HepG2 (cell line): Measurements from ENCODE around the gene REPIN1. TPM values are rescaled to one million over a fixed set of nuclear protein-coding genes. Genes with fewer than 3 reads are reported as not detected.

Source experiments
- ARNTL ChIP-seq: sonication (generic); formaldehyde crosslinking; IDR thresholded peaks from 2 replicates; pipeline ENCODE4 v1.4.0; 2020; ENCODE audit warnings: mild to moderate bottlenecking, missing genetic modification reagents
- CBX2 ChIP-seq, 2 experiments: fragments of 200-600 bp in 1 of 2; sonication (generic); formaldehyde crosslinking in 1 of 2; IDR thresholded peaks; 2 replicates each; pipeline versions ENCODE4 v1.7.0 to v1.8.1; 2018 to 2022; ENCODE audit warnings: low read depth in 2 of 2, low read length in 1 of 2, mild to moderate bottlenecking in 1 of 2, missing genetic modification reagents in 1 of 2
- JUNB ChIP-seq: sonication (generic); formaldehyde crosslinking; IDR thresholded peaks from 2 replicates; pipeline ENCODE4 v1.8.0; 2022; ENCODE audit warnings: missing genetic modification reagents, mild to moderate bottlenecking, borderline replicate concordance
- SP140L ChIP-seq: sonication (generic); formaldehyde crosslinking; IDR thresholded peaks from 2 replicates; pipeline ENCODE4 v1.4.0; 2020; ENCODE audit warnings: missing genetic modification reagents, borderline replicate concordance
- SRSF1 ChIP-seq: fragments of 200-400 bp; formaldehyde crosslinking; optimal IDR thresholded peaks from 2 replicates; pipeline ENCODE3; 2017; ENCODE audit warnings: mild to moderate bottlenecking, low read depth, low read length, moderate library complexity
- ZFP1 ChIP-seq: IDR thresholded peaks from 2 replicates; pipeline ENCODE4 v1.6.1; 2016
- ZNF749 ChIP-seq: sonication (generic); formaldehyde crosslinking; IDR thresholded peaks from 2 replicates; pipeline ENCODE4 v1.8.0; 2022; ENCODE audit warnings: mild to moderate bottlenecking, missing genetic modification reagents, moderate library complexity, borderline replicate concordance
- ZZZ3 ChIP-seq: sonication (generic); formaldehyde crosslinking; IDR thresholded peaks from 2 replicates; pipeline ENCODE4 v1.4.0; 2020; ENCODE audit warnings: missing genetic modification reagents, mild to moderate bottlenecking, borderline replicate concordance
- polyA plus RNA-seq, 8 experiments: library from polyadenylated mRNA; depleted of rRNA in 3 of 8; stranded (reverse) in 7 of 8; unstranded in 1 of 8; fragments of >200 nt; fragmentation: Illumina TruSeq in 4 of 8; extraction: Trizol in 4 of 8; gene quantifications; 2 replicates each; pipeline versions ENCODE4 v1.2.1 to v1.2.3, GENCODE V29; 2011 to 2016; ENCODE audit warnings: low read depth in 4 of 8, missing spikeins in 1 of 8, mixed read lengths in 1 of 8; ENCODE audit not compliant: insufficient read depth in 1 of 8
- total RNA-seq, 5 experiments: library from RNA; depleted of rRNA; stranded (reverse); fragments of >200 nt; fragmentation: Illumina TruSeq; extraction: Trizol; gene quantifications; 2 replicates each; pipeline ENCODE4 v1.2.3, GENCODE V29; 2016; ENCODE audit warnings: low read depth in 1 of 5
- TF ChIP-seq, protein P1 (sequence below): sonication (generic); formaldehyde crosslinking; IDR thresholded peaks from 2 replicates; pipeline ENCODE4 v1.4.0; 2020; ENCODE audit warnings: missing genetic modification reagents
- TF ChIP-seq, protein P2 (sequence below): sonication (generic); formaldehyde crosslinking; IDR thresholded peaks from 2 replicates; pipeline ENCODE4 v1.5.0; 2020; ENCODE audit warnings: missing genetic modification reagents, mild to moderate bottlenecking, borderline replicate concordance
- TF ChIP-seq, protein P3 (sequence below): sonication (generic); formaldehyde crosslinking; IDR thresholded peaks from 2 replicates; pipeline ENCODE4 v1.9.0; 2021; ENCODE audit warnings: missing genetic modification reagents, borderline replicate concordance
- TF ChIP-seq, protein P4 (sequence below): sonication (generic); formaldehyde crosslinking; IDR thresholded peaks from 2 replicates; pipeline ENCODE4 v1.5.0; 2020; ENCODE audit warnings: mild to moderate bottlenecking, missing genetic modification reagents, borderline replicate concordance
- TF ChIP-seq, protein P5 (sequence below): sonication (generic); formaldehyde crosslinking; IDR thresholded peaks from 2 replicates; pipeline ENCODE4 v1.5.0; 2020; ENCODE audit warnings: missing genetic modification reagents

REPIN1 gene
- total and polyA plus RNA-seq, 2 of the 13 experiments (the other 11 are each of a cell fraction or from before 2014, with no cell fraction given): 69.9 to 108 TPM

DNA sequence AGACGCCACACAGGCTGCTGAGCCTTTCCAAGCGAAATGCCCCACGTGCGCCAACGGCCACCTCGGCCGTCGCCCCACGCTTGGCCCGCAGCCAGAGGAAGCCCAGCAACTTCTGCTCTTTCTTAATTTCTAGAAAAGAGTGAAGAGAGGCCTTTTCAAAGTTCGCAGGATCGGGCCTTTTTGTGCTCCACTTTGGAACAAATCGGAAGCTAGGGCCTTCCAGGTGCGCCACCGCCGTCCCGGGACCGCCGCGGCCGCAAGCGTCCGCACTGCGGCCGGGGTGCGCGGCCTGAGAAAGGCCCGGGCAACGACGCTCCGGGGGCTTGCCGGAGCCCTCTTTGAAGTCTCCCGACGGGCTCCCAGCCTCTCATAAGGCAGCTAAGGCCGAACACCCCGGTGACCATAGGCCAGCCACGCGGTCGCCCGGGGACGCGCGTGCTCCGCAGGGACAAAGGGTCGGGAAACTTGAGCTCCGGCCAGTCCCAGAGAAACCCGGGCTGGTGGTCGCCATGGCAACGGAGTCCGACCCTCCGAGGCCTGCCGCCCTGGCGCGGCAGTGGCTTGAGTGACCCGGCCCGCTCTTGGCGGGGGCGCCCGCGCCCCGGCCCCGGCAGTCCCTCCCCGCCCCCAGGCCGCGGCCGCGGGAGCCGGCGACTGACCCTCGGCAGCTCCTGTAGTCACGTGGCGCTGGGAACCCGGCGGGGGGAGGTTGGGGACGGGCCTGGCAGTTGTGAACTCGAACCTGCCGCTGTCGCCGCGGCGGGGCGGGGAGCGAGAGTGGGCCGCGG lies at the start of gene REPIN1 (continued):
- TF ChIP-seq, protein P1, sequence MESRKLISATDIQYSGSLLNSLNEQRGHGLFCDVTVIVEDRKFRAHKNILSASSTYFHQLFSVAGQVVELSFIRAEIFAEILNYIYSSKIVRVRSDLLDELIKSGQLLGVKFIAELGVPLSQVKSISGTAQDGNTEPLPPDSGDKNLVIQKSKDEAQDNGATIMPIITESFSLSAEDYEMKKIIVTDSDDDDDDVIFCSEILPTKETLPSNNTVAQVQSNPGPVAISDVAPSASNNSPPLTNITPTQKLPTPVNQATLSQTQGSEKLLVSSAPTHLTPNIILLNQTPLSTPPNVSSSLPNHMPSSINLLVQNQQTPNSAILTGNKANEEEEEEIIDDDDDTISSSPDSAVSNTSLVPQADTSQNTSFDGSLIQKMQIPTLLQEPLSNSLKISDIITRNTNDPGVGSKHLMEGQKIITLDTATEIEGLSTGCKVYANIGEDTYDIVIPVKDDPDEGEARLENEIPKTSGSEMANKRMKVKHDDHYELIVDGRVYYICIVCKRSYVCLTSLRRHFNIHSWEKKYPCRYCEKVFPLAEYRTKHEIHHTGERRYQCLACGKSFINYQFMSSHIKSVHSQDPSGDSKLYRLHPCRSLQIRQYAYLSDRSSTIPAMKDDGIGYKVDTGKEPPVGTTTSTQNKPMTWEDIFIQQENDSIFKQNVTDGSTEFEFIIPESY (CRISPR knock-in tag): no peak
- TF ChIP-seq ZNF749 (peak; percentile 60), ZZZ3 (CRISPR knock-in tag) (peak; percentile 15; the same call in 1 of the 2 replicates), SP140L (CRISPR knock-in tag) (no peak), JUNB (peak; percentile 8; the same call in 1 of the 2 replicates), ARNTL (CRISPR knock-in tag) (peak; percentile 81), CBX2 (IDR thresholded peaks at IDR 0.05; ENCODE audit: low read depth, low read length) (no peak), CBX2 (CRISPR knock-in tag; IDR thresholded peaks at IDR 0.05; ENCODE audit: low read depth) (0 out of 2 replicates have a peak, but pooled peaks have one; percentile 37), SRSF1 (peak; percentile 39), ZFP1 (CRISPR knock-in tag) (0 out of 2 replicates have a peak, but pooled peaks have one; percentile 32)
- TF ChIP-seq, protein P2, sequence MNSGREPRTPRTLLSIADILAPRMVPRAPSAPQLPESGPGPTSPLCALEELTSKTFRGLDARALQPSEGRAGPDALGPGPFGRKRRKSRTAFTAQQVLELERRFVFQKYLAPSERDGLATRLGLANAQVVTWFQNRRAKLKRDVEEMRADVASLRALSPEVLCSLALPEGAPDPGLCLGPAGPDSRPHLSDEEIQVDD (CRISPR knock-in tag): peak; percentile 23; the same call in 1 of the 2 replicates
- TF ChIP-seq, protein P3, sequence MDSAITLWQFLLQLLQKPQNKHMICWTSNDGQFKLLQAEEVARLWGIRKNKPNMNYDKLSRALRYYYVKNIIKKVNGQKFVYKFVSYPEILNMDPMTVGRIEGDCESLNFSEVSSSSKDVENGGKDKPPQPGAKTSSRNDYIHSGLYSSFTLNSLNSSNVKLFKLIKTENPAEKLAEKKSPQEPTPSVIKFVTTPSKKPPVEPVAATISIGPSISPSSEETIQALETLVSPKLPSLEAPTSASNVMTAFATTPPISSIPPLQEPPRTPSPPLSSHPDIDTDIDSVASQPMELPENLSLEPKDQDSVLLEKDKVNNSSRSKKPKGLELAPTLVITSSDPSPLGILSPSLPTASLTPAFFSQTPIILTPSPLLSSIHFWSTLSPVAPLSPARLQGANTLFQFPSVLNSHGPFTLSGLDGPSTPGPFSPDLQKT (CRISPR knock-in tag): no peak
- TF ChIP-seq, protein P4, sequence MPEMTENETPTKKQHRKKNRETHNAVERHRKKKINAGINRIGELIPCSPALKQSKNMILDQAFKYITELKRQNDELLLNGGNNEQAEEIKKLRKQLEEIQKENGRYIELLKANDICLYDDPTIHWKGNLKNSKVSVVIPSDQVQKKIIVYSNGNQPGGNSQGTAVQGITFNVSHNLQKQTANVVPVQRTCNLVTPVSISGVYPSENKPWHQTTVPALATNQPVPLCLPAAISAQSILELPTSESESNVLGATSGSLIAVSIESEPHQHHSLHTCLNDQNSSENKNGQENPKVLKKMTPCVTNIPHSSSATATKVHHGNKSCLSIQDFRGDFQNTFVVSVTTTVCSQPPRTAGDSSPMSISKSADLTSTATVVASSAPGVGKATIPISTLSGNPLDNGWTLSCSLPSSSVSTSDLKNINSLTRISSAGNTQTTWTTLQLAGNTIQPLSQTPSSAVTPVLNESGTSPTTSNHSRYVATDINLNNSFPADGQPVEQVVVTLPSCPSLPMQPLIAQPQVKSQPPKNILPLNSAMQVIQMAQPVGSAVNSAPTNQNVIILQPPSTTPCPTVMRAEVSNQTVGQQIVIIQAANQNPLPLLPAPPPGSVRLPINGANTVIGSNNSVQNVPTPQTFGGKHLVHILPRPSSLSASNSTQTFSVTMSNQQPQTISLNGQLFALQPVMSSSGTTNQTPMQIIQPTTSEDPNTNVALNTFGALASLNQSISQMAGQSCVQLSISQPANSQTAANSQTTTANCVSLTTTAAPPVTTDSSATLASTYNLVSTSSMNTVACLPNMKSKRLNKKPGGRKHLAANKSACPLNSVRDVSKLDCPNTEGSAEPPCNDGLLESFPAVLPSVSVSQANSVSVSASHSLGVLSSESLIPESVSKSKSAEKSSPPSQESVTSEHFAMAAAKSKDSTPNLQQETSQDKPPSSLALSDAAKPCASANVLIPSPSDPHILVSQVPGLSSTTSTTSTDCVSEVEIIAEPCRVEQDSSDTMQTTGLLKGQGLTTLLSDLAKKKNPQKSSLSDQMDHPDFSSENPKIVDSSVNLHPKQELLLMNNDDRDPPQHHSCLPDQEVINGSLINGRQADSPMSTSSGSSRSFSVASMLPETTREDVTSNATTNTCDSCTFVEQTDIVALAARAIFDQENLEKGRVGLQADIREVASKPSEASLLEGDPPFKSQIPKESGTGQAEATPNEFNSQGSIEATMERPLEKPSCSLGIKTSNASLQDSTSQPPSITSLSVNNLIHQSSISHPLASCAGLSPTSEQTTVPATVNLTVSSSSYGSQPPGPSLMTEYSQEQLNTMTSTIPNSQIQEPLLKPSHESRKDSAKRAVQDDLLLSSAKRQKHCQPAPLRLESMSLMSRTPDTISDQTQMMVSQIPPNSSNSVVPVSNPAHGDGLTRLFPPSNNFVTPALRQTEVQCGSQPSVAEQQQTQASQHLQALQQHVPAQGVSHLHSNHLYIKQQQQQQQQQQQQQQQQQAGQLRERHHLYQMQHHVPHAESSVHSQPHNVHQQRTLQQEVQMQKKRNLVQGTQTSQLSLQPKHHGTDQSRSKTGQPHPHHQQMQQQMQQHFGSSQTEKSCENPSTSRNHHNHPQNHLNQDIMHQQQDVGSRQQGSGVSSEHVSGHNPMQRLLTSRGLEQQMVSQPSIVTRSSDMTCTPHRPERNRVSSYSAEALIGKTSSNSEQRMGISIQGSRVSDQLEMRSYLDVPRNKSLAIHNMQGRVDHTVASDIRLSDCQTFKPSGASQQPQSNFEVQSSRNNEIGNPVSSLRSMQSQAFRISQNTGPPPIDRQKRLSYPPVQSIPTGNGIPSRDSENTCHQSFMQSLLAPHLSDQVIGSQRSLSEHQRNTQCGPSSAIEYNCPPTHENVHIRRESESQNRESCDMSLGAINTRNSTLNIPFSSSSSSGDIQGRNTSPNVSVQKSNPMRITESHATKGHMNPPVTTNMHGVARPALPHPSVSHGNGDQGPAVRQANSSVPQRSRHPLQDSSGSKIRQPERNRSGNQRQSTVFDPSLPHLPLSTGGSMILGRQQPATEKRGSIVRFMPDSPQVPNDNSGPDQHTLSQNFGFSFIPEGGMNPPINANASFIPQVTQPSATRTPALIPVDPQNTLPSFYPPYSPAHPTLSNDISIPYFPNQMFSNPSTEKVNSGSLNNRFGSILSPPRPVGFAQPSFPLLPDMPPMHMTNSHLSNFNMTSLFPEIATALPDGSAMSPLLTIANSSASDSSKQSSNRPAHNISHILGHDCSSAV (CRISPR knock-in tag): no peak
- TF ChIP-seq, protein P5, sequence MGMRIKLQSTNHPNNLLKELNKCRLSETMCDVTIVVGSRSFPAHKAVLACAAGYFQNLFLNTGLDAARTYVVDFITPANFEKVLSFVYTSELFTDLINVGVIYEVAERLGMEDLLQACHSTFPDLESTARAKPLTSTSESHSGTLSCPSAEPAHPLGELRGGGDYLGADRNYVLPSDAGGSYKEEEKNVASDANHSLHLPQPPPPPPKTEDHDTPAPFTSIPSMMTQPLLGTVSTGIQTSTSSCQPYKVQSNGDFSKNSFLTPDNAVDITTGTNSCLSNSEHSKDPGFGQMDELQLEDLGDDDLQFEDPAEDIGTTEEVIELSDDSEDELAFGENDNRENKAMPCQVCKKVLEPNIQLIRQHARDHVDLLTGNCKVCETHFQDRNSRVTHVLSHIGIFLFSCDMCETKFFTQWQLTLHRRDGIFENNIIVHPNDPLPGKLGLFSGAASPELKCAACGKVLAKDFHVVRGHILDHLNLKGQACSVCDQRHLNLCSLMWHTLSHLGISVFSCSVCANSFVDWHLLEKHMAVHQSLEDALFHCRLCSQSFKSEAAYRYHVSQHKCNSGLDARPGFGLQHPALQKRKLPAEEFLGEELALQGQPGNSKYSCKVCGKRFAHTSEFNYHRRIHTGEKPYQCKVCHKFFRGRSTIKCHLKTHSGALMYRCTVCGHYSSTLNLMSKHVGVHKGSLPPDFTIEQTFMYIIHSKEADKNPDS: peak; percentile 67; the same call in 1 of the 2 replicates
